RWPE2 (cell line): ENCODE data around the gene SMARCC2.
A peak's percentile ranks its signal among the peaks of the same experiment; 100 is the strongest.

Experiments used
- ATAC-seq: fragments of 200-7000 bp; cut with Tn5 transposase; 3 replicates; pipeline ENCODE4 v1.9.1; 2021; ENCODE audit warnings: low read depth
- DNase-seq: peaks from one replicate; pipeline ENCODE4 v3.0.0-alpha.2; 2020; ENCODE audit warnings: low spot score
- H3K27ac ChIP-seq: fragments of 450-650 bp; 2 replicates; pipeline ENCODE4 v1.5.1; 2017; ENCODE audit warnings: mild to moderate bottlenecking; ENCODE audit not compliant: poor library complexity, severe bottlenecking
- H3K27me3 ChIP-seq: fragments of 250-450 bp; sonication (Bioruptor Pico); 2 replicates; pipeline ENCODE4 v1.5.1; 2021; ENCODE audit warnings: mild to moderate bottlenecking, moderate library complexity; ENCODE audit not compliant: insufficient read depth, poor library complexity, severe bottlenecking
- H3K36me3 ChIP-seq: fragments of 250-450 bp; sonication (Bioruptor Pico); 2 replicates; pipeline ENCODE4 v1.5.1; 2020; ENCODE audit warnings: low read depth, mild to moderate bottlenecking, moderate library complexity
- H3K4me1 ChIP-seq: fragments of 250-450 bp; sonication (Bioruptor Pico); 2 replicates; pipeline ENCODE4 v1.5.1; 2021; ENCODE audit warnings: mild to moderate bottlenecking, moderate library complexity; ENCODE audit not compliant: insufficient read depth, poor library complexity, severe bottlenecking
- H3K4me3 ChIP-seq: fragments of 250-450 bp; sonication (Bioruptor Pico); 2 replicates; pipeline ENCODE4 v1.5.1; 2021; ENCODE audit warnings: mild to moderate bottlenecking, moderate library complexity; ENCODE audit not compliant: severe bottlenecking
- H3K9me3 ChIP-seq: fragments of 250-450 bp; sonication (Bioruptor Pico); 2 replicates; pipeline ENCODE4 v1.5.1; 2021; ENCODE audit warnings: mild to moderate bottlenecking, moderate library complexity; ENCODE audit not compliant: severe bottlenecking
- TF ChIP-seq, protein P1 (sequence below): fragments of 450-650 bp; IDR thresholded peaks from one replicate; pipeline ENCODE4 v1.5.1; 2017; ENCODE audit warnings: mild to moderate bottlenecking, moderate library complexity; ENCODE audit not compliant: poor library complexity, severe bottlenecking

The SMARCC2 gene

DNA sequence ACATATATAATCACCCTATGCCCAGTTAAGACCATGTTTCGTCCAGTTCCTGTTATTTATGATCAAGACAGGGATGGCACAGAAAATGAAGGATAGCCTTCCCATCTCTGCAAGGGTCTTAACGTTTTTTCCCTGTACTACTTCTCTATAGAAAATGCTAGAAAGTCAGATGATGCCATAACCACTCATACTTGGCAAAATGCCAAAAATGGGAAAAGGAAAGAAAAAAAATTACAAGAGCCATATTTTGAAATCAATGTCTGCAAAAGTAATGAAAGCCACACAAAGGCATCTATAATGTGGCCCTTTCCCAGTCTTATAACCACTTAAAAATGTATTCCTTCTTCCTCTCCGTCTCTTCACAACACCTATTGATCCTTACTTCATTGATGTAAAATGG lies 38.7 kb downstream of the SMARCC2 start:
- DNase-seq (no peak), ATAC-seq (no peak)
- H3K27ac ChIP-seq = peak overlapping the region; percentile 84
- H3K36me3 ChIP-seq = no peaks in the 10 kb centered on the region
- no peak overlapping the region for H3K4me3 ChIP-seq
- TF ChIP-seq, protein P1, sequence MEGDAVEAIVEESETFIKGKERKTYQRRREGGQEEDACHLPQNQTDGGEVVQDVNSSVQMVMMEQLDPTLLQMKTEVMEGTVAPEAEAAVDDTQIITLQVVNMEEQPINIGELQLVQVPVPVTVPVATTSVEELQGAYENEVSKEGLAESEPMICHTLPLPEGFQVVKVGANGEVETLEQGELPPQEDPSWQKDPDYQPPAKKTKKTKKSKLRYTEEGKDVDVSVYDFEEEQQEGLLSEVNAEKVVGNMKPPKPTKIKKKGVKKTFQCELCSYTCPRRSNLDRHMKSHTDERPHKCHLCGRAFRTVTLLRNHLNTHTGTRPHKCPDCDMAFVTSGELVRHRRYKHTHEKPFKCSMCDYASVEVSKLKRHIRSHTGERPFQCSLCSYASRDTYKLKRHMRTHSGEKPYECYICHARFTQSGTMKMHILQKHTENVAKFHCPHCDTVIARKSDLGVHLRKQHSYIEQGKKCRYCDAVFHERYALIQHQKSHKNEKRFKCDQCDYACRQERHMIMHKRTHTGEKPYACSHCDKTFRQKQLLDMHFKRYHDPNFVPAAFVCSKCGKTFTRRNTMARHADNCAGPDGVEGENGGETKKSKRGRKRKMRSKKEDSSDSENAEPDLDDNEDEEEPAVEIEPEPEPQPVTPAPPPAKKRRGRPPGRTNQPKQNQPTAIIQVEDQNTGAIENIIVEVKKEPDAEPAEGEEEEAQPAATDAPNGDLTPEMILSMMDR = no peak
- H3K27me3 ChIP-seq = no peaks in the 10 kb centered on the region
- H3K4me1 ChIP-seq = no peaks in the 10 kb centered on the region
- H3K9me3 ChIP-seq = no peaks in the 10 kb centered on the region

DNA sequence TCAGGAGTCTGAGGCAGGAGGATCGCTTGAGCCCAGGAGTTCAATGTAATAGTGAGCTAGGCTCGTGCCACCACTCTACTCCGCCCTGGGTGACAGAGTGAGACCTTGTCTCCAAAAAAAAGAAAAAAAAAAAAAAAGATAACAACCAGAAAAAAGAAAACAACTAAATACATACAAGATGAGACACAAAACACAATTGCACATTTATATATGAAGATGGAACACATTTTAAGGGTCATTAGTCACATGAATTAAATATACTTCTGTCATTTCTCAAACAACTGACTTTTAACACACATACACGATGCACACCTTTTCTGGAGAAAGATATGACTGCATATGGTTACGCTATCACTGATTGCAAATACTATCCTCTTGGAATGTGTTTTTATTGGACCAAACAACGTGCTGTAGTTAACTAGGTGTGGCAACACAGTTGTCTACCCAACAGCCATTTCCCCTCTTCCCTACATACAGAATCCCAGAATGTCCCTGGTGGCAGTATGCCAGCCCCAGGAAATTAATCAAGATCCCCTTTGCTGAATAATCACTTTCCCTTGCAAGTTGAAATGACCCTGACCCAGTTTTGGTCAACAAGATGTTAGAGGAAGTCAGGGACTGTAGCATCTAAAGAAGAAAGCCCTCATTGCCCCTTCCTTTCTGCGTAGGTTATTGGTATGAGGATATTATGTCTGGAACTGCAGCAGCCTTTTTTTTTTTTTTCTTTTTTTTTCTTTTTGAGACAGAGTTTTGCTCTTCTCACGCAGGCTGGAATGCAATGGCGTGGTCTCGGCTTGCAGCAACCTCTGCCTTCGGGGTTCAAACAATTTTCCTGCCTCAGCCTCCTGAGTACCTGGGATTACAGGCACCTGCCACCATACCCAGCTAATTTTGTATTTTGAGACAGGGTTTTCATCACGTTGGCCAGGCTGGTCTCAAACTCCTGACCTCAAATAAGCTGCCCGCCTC lies 42.5 kb downstream of the SMARCC2 start:
- no peak for DNase-seq
- H3K4me3 ChIP-seq = no peak overlapping the region
- H3K36me3 ChIP-seq = peaks cover 29% of the 10 kb centered on the region
- TF ChIP-seq, protein P1 = no peak
- H3K27me3 ChIP-seq = no peaks in the 10 kb centered on the region
- no peak overlapping the region for H3K27ac ChIP-seq
- H3K9me3 ChIP-seq = no peaks in the 10 kb centered on the region
- no peaks in the 10 kb centered on the region for H3K4me1 ChIP-seq
- ATAC-seq = no peak

- Histone ChIP-seq H3K27me3 (no peaks in the 10 kb centered on the region), H3K36me3 (peaks cover 45% of the 10 kb centered on the region), H3K4me1 (no peaks in the 10 kb centered on the region), H3K27ac (no peak overlapping the region), H3K9me3 (no peaks in the 10 kb centered on the region), H3K4me3 (no peak overlapping the region)
- no peak for DNase-seq
- TF ChIP-seq, protein P1 = no peak
- ATAC-seq = no peak
Measured at GRCh38 chr12:56145217-56145616, 44.1 kb downstream of the SMARCC2 start.

- H3K4me3 ChIP-seq = no peak overlapping the region
- H3K27me3 ChIP-seq = no peaks in the 10 kb centered on the region
- H3K4me1 ChIP-seq = no peaks in the 10 kb centered on the region
- ATAC-seq (no peak), DNase-seq (no peak)
- TF ChIP-seq, protein P1 = no peak
- H3K9me3 ChIP-seq = no peaks in the 10 kb centered on the region
- H3K36me3 ChIP-seq = peaks cover 58% of the 10 kb centered on the region
- no peak overlapping the region for H3K27ac ChIP-seq
Measured at GRCh38 chr12:56143870-56144269, 45.4 kb downstream of the SMARCC2 start.

- Histone ChIP-seq H3K36me3 (peaks cover 65% of the 10 kb centered on the region), H3K9me3 (no peaks in the 10 kb centered on the region), H3K4me3 (no peak overlapping the region), H3K27ac (no peak overlapping the region), H3K4me1 (no peaks in the 10 kb centered on the region), H3K27me3 (no peaks in the 10 kb centered on the region)
- DNase-seq (no peak), ATAC-seq (peak; percentile 48; the same call in 2 of the 3 replicates)
- TF ChIP-seq, protein P1 = no peak
Measured at GRCh38 chr12:56143217-56143616, 46.1 kb downstream of the SMARCC2 start.
